Lower lobe of right lung (tissue), 2 donors: ENCODE data around the gene CA10. TPM values are rescaled to one million over a fixed set of nuclear protein-coding genes. Genes with fewer than 3 reads are reported as not detected.

Experiments
- ATAC-seq, 2 donors: fragments of 200-7000 bp; cut with Tn5 transposase; one replicate each; pipeline ENCODE4 v1.9.1; 2020 to 2022; ENCODE audit warnings: mild to moderate bottlenecking in 2 of 2, moderate library complexity in 2 of 2
- DNase-seq: peaks from one replicate; pipeline ENCODE4 v3.0.0-alpha.2; 2020
- H3K27ac ChIP-seq: fragments of 200-600 bp; one replicate; pipeline ENCODE4 v1.8.0; 2022
- H3K27me3 ChIP-seq: fragments of 200-600 bp; one replicate; pipeline ENCODE4 v1.8.0; 2022; ENCODE audit warnings: low read depth
- H3K36me3 ChIP-seq: fragments of 200-600 bp; one replicate; pipeline ENCODE4 v1.8.0; 2022; ENCODE audit warnings: mild to moderate bottlenecking
- H3K4me1 ChIP-seq: fragments of 200-600 bp; one replicate; pipeline ENCODE4 v1.8.0; 2022
- H3K4me3 ChIP-seq: fragments of 200-600 bp; one replicate; pipeline ENCODE4 v1.8.0; 2022; ENCODE audit warnings: mild to moderate bottlenecking
- H3K9me3 ChIP-seq: fragments of 200-600 bp; one replicate; pipeline ENCODE4 v1.8.0; 2022
- intact Hi-C: fragments of 100-400 bp; cut with DNase I; formaldehyde crosslinking; loops from one replicate; pipeline ENCODE4 v1.11.0; 2022
- total RNA-seq: library from RNA; stranded (reverse); fragmentation: NEBNext Ultra II Directional; extraction: Animal tissue kit (Norgen Biotek cat#: 25700); gene quantifications from one replicate; pipeline ENCODE4 v1.2.1, GENCODE V29; 2021
- TF ChIP-seq, protein P1 (sequence below): fragments of 200-600 bp; IDR thresholded peaks from one replicate; pipeline ENCODE4 v1.8.0; 2022; ENCODE audit warnings: antibody characterized with exemption, mild to moderate bottlenecking
- donor health status: DM: no; HTN: yes; CAD: no; lungs with severe emphysema.

CA10 gene
- total RNA-seq, 1 donor from 2014 or later: not detected

DNA sequence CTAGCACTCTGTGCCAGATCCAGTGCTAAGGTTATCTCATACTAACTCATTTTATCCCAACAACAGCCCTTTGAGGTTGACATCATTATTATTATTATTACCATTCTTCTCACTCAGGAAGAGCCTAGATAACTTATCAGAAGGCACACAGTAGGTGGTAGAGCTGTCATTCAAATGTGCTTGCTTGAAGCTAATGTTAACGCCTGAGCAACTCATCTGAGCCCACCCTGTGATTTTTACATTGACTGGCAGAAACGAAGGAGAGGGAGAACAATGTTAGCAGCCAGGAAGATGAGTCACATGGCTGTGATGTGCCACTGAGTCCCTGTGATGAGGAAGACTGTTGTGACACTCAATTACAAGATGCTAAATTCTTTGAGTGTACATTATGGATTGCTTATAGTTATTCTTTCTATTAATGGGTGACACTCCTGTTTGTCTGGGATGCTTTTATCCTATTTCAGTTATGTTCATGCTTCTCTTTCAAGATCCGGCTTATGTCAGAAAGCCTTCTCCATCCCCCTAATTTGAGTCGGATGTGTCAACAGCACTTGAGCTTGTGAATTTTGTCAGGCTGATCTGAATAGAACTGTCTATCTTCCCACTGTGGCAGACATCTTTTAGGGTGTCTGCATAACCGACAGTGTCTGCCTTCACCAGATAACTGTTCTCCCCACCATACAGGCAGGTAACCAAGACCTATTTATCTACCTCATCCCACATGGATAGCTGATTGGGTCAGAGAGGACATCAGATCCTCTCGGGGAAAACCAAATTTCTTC, 426.4 kb downstream of the CA10 start:
- Histone ChIP-seq H3K4me1 (no peaks in the 10 kb centered on the region), H3K9me3 (no peaks in the 10 kb centered on the region), H3K27me3 (no peaks in the 10 kb centered on the region), H3K4me3 (no peak overlapping the region), H3K36me3 (no peaks in the 10 kb centered on the region), H3K27ac (no peak overlapping the region)
- ATAC-seq (no peak), DNase-seq (no peak)
- TF ChIP-seq, protein P1, sequence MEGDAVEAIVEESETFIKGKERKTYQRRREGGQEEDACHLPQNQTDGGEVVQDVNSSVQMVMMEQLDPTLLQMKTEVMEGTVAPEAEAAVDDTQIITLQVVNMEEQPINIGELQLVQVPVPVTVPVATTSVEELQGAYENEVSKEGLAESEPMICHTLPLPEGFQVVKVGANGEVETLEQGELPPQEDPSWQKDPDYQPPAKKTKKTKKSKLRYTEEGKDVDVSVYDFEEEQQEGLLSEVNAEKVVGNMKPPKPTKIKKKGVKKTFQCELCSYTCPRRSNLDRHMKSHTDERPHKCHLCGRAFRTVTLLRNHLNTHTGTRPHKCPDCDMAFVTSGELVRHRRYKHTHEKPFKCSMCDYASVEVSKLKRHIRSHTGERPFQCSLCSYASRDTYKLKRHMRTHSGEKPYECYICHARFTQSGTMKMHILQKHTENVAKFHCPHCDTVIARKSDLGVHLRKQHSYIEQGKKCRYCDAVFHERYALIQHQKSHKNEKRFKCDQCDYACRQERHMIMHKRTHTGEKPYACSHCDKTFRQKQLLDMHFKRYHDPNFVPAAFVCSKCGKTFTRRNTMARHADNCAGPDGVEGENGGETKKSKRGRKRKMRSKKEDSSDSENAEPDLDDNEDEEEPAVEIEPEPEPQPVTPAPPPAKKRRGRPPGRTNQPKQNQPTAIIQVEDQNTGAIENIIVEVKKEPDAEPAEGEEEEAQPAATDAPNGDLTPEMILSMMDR: no peak
- intact Hi-C loops: no loop called here

DNA sequence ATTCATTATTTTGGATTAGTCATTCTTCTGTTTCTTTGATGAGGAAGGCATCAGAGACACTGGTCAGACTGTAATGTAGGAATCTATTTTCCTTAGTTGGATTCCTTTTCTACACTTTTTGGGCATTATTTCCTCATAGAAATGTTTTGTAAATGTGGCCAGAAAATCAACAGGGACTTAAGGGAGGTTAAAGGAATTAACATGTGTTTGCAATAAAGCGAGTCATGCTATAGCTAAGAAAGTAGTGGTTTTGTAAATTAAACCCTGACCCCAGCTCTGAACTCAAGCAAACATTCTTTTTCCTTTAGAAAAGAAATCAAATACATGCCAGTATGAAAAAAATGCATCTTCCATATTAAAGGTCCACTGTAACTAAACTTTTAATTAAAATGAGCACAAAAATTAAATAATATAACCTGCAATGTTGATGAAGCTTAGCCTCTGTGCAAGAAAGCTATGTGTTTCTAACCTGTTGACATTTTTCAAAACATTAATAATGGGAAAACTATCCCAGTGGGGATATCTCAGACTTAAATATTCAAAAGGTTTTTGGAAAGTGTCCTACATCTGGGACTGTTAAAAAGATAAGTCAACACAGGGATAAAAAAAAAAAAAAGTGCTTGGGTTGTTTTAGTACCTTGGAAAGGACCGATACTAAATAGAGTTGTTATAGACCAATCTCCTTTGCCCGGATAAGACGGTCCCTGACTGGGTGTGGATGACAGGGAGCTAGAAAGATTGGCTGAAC, 428.0 kb downstream of the CA10 start:
- no peaks in the 10 kb centered on the region for H3K9me3 ChIP-seq
- TF ChIP-seq, protein P1: no peak
- no peaks in the 10 kb centered on the region for H3K27me3 ChIP-seq
- intact Hi-C loops: no loop called here
- no peaks in the 10 kb centered on the region for H3K36me3 ChIP-seq
- no peak for DNase-seq
- ATAC-seq: no peak
- no peaks in the 10 kb centered on the region for H3K4me1 ChIP-seq
- no peak overlapping the region for H3K27ac ChIP-seq
- H3K4me3 ChIP-seq: no peak overlapping the region

DNA sequence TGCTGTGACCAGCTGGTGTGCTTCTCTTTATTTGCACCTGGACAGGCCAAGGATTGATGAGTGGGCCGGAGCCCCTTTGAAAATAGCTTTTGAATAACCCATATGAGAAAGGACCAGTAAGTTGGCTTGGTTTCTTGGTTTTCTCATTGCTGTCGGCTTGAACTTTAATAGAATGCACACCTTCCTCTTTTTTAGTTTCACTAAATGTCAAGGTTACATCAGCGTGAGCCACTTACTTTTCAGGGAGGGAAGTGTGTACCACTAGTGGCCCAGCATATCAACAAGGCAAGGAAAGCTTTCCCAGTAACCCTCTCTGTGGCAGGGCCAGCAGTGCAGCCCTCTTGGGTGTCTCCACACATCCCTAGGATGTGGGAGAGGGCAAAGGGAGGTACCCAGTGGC, 433.3 kb downstream of the CA10 start:
- Histone ChIP-seq H3K27me3 (no peaks in the 10 kb centered on the region), H3K27ac (no peak overlapping the region), H3K4me1 (no peaks in the 10 kb centered on the region), H3K4me3 (no peak overlapping the region), H3K9me3 (no peaks in the 10 kb centered on the region), H3K36me3 (no peaks in the 10 kb centered on the region)
- DNase-seq (no peak), ATAC-seq (no peak)
- intact Hi-C loops: no loop called here
- TF ChIP-seq, protein P1: no peak

DNA sequence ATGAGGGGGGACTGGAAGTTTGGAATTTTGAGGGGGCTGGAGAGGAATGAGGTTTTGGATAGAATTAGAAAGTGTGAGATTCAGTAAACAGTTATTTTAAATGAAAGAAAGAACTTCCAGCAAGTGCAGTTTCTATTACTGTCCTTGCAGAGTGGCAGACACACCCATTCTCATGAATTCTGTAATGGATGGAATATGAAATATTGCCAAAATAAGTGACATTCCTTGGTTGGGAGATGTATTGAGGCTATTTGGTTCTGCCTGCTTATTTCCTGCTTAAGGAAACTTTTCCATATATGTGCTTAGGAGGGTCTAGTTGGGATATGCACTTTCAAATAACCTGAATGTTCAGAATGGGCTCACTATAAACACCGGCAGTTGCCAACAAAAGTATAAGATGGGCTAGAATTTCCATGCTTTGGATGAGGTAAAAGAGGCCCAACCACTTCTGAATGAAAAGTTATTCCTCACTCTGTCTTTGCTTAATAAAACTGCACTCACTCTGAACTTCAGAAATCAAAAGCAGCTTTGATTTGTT, 434.4 kb downstream of the CA10 start:
- ATAC-seq: no peak
- intact Hi-C loops: no loop called here
- H3K27me3 ChIP-seq: no peaks in the 10 kb centered on the region
- H3K36me3 ChIP-seq: no peaks in the 10 kb centered on the region
- H3K4me3 ChIP-seq: no peak overlapping the region
- DNase-seq: no peak
- no peaks in the 10 kb centered on the region for H3K4me1 ChIP-seq
- no peak overlapping the region for H3K27ac ChIP-seq
- TF ChIP-seq, protein P1: no peak
- no peaks in the 10 kb centered on the region for H3K9me3 ChIP-seq

DNA sequence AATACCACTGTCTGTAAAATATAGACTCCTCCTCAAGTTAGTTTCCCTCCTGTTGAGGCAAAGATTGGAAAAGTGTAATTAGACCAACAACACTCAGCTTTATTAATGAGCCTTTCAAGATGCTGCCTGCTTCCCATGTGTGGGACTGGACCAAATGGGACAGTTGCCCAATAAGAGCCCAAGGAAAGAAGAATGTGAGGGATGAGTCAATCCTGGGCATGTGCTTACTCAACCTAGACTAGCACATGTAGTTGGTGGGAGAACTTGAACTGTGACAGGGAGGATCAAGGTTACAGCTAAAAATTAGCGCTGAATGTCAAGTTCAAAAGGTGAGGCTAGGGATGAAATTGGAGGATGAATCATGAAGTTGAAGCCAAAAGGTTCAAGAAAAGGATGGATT, 435.5 kb downstream of the CA10 start:
- no peak for DNase-seq
- intact Hi-C loops: no loop called here
- no peaks in the 10 kb centered on the region for H3K4me1 ChIP-seq

More for the DNA sequence above, 435.5 kb downstream of the CA10 start:
- no peak for ATAC-seq
- H3K27ac ChIP-seq: no peak overlapping the region
- no peaks in the 10 kb centered on the region for H3K27me3 ChIP-seq
- H3K9me3 ChIP-seq: no peaks in the 10 kb centered on the region
- no peak overlapping the region for H3K4me3 ChIP-seq
- H3K36me3 ChIP-seq: no peaks in the 10 kb centered on the region
- TF ChIP-seq, protein P1: no peak
